Measurements from ENCODE around the gene PML. TPM values are rescaled to one million over a fixed set of nuclear protein-coding genes. Genes with fewer than 3 reads are reported as not detected.

PML gene
- total and polyA plus RNA-seq, 12 donors, result 17.9 to 50.1 (median 22.5) TPM

DNA sequence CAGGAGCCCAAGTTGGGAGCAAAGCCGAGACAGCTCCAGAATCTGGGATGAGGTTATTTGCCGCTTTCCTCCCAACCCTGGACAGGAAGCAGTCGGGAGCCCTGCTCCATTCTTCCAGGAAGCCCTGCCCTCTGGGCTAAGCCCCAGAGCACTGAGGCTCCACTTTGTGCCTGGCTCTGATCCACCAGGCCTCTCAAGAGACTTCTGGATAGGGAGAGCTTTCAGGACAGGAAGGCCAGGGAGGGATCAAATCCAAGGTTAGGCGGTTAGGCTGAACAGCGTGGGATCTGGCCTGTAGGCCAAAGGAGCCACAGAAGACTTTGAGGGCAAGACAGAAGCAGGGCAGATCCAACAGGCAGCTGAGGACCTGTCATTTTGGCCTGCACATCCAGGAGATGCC is 3.3 kb upstream of the PML start:
- Histone ChIP-seq H3K27me3 (no peaks in the 10 kb centered on the region), H3K4me1 (peaks cover 47 to 88% (median 83%) of the 10 kb centered on the region in 9 donors), H3K27ac (peak overlapping the region; percentile 92 to 100 (median 99)), H3K4me3 (peak overlapping the region; percentile 70 to 96 (median 88)), H3K9me3 (no peaks in the 10 kb centered on the region), H3K36me3 (peaks cover 0 to 22% (median 5%) of the 10 kb centered on the region in 9 donors)
- DNase-seq (peak; percentile 84 to 94), ATAC-seq (peak; percentile 63 to 81 (median 70))
- intact Hi-C loops (cut with DNase I), result loop anchor here in 2 of 10 donors (5.0 to 10.0 kb wide), 2 partner anchors 46 to 54 kb away; no protein-coding TSS in a partner anchor
- TF ChIP-seq, protein P1, sequence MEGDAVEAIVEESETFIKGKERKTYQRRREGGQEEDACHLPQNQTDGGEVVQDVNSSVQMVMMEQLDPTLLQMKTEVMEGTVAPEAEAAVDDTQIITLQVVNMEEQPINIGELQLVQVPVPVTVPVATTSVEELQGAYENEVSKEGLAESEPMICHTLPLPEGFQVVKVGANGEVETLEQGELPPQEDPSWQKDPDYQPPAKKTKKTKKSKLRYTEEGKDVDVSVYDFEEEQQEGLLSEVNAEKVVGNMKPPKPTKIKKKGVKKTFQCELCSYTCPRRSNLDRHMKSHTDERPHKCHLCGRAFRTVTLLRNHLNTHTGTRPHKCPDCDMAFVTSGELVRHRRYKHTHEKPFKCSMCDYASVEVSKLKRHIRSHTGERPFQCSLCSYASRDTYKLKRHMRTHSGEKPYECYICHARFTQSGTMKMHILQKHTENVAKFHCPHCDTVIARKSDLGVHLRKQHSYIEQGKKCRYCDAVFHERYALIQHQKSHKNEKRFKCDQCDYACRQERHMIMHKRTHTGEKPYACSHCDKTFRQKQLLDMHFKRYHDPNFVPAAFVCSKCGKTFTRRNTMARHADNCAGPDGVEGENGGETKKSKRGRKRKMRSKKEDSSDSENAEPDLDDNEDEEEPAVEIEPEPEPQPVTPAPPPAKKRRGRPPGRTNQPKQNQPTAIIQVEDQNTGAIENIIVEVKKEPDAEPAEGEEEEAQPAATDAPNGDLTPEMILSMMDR (IDR thresholded peaks at IDR 0.05), result no peak
- 7 to 13% methylated on average over 5 of the region's 5 CpGs for WGBS, 2 donors

DNA sequence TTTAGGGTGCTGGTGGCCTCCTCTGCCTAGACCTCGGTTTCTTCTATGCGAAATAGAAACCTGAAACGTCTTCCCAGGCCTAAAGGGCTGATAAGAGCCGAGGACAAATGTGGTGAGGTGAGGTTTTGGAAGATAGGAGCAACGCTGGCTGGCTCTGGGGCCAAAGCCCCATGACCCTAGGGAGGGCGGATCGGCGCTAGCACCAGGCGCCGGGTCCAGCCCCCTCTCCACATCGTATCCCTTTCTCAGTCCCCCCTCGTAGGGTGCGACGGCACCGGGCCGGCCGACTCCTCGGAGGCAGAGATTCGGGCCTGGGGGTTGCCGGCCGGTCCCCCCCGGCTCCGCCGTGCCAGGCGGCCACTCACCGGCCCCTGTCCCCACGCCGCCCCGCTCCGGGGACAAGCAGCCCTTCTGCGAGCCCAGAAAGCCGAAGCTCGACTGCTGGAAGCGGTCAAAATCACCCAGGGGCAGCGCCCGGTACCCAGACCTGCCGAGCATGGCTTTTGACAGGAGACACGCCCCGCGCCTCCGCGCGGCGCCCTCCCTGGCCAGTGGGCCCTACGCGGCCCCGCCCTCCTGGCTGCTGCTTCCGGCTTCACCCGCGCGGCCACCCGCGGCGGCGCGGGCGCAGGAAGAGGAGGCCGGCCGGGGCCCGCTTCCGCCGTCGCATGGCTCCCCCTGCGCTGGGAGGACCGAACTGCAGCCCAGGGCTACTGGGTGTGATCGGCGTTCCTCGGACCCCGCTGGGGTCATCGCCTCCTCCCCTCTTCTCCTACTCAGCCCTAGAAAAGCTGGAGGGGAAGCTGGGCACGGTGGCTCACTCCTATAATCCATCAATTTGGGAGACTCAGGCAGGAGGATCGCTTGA is 2.6 kb upstream of the PML start, which contains the start of gene STOML1:
TSS of gene STOML1 (minus strand) at position 570 of the 868 bp plus-strand sequence. CDS start at position 498, 72 bp downstream.
- peak; percentile 91 to 96 for DNase-seq

DNA sequence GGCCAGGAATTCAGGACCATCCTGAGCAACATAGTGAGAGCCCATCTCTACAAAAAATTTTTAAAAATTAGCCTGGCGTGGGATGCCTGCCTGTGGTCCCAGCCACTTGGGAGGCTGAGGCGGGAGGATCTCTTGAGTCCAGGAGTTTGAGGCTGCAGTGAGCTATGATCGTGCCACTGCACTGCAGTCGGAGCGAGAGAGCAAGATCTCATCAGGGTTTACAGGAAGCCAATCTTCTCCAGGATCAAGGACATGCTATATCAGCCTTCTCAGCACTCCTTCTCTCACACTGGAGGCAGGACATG is 2.0 kb upstream of the PML start:
- Histone ChIP-seq H3K27ac (peak overlapping the region; percentile 66 to 100 (median 99)), H3K4me1 (peaks cover 36 to 87% (median 84%) of the 10 kb centered on the region in 9 donors), H3K36me3 (peaks cover 0 to 17% (median 5%) of the 10 kb centered on the region in 9 donors), H3K4me3 (peak overlapping the region in 9 of 10 donors; percentile 4 to 96 (median 89)), H3K9me3 (no peaks in the 10 kb centered on the region), H3K27me3 (no peaks in the 10 kb centered on the region)
- ATAC-seq (no peak), DNase-seq (no peak)
- 77 to 78% methylated on average over 5 of the region's 5 CpGs for WGBS, 2 donors
- intact Hi-C loops (cut with DNase I), result loop anchor here in 2 of 10 donors (5.0 to 10.0 kb wide), 2 partner anchors 45 to 52 kb away; no protein-coding TSS in a partner anchor
- TF ChIP-seq, protein P1 (IDR thresholded peaks at IDR 0.05), result peak in 1 of 9 donors; percentile 6

More for the DNA sequence above, 2.6 kb upstream of the PML start, which contains the start of gene STOML1:
- Histone ChIP-seq H3K27me3 (no peaks in the 10 kb centered on the region), H3K4me1 (peaks cover 42 to 88% (median 83%) of the 10 kb centered on the region in 9 donors), H3K27ac (peak within 1 kb of the TSS; percentile 92 to 100 (median 99)), H3K9me3 (no peaks in the 10 kb centered on the region), H3K36me3 (peaks cover 0 to 19% (median 5%) of the 10 kb centered on the region in 9 donors), H3K4me3 (peak within 1 kb of the TSS; percentile 70 to 96 (median 88))
- TF ChIP-seq, protein P1 (IDR thresholded peaks at IDR 0.05), result peak; percentile 87 to 99 (median 97)
- peak; percentile 80 to 92 (median 87) for ATAC-seq
- intact Hi-C loops (cut with DNase I), result loop anchor here in 2 of 10 donors (5.0 to 10.0 kb wide), 2 partner anchors 45 to 53 kb away; no protein-coding TSS in a partner anchor
- 1% methylated on average over 55 to 72 of the region's 72 CpGs for WGBS, 2 donors
